ENCODE data around the gene STK32A. TPM values are rescaled to one million over a fixed set of nuclear protein-coding genes. Genes with fewer than 3 reads are reported as not detected.

Gene STK32A
- total and polyA plus RNA-seq, 9 of the 15 experiments (the other 6 are each of a cell fraction or from before 2014, with no cell fraction given): not detected

DNA sequence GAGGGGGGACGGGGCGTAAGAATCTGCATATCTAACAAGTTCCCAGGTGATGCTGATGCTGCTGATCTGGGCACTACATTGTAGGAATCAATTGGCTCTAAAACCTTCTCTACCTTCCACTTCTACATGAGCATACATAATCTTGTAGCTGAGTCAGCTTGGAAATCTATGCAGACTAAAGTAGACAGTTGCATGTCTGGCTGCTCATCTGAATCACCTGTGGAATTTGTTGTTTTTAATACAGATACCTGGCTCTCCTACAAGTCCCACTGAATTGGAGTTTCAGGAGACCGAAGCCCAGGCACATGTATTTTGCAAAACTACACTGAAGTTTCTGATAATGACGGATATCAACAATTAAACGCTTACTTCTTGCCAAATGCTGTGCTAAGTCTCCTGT is 113.6 kb downstream of the STK32A start (continued):
- TF ChIP-seq SRSF7 (optimal IDR thresholded peaks at IDR 0.05; ENCODE audit: low read depth, low read length): no peak
- no peak for TF ChIP-seq PCBP2 (IDR thresholded peaks at IDR 0.05; ENCODE audit: low read depth, low read length, poor library complexity, severe bottlenecking)
- no peak for TF ChIP-seq MECOM (CRISPR knock-in tag; IDR thresholded peaks at IDR 0.05)
- no peak for TF ChIP-seq SRSF1 (IDR thresholded peaks at IDR 0.05; ENCODE audit: low read depth, low read length)
- no peak for TF ChIP-seq TEAD1 (CRISPR knock-in tag; IDR thresholded peaks at IDR 0.05)
- TF ChIP-seq HMG20A (CRISPR knock-in tag; conservative IDR thresholded peaks at IDR 0.05): no peak
- TF ChIP-seq RB1 (IDR thresholded peaks at IDR 0.05; ENCODE audit: low read depth): no peak
- no peak for TF ChIP-seq ZFP30 (CRISPR knock-in tag; IDR thresholded peaks at IDR 0.05; ENCODE audit: borderline replicate concordance)

GRCh38 chr5:147349241-147349640 is 114.4 kb downstream of the STK32A start:
- TF ChIP-seq HNRNPLL (IDR thresholded peaks at IDR 0.05; ENCODE audit: low read depth, low read length, poor library complexity, severe bottlenecking) (no peak), ZC3H4 (CRISPR knock-in tag; IDR thresholded peaks at IDR 0.05; ENCODE audit: borderline replicate concordance) (no peak), E2F6 (IDR thresholded peaks at IDR 0.05; ENCODE audit: borderline replicate concordance in 1 of 2, extremely low read depth in 1 of 2, insufficient read depth in 1 of 2, insufficient read length in 1 of 2, low read depth in 1 of 2, low read length in 1 of 2, poor library complexity in 1 of 2, severe bottlenecking in 1 of 2) (no peak), SP2 (IDR thresholded peaks at IDR 0.05; ENCODE audit: extremely low read depth, low read depth, low read length, poor library complexity, severe bottlenecking) (no peak), KDM4B (IDR thresholded peaks at IDR 0.05; ENCODE audit: borderline replicate concordance in 2 of 2, low read depth in 1 of 2) (no peak), TFAM (CRISPR knock-in tag; conservative IDR thresholded peaks at IDR 0.05) (no peak)
- ChIA-PET CTCF (ENCODE audit: low intra/inter-chr PET ratio) (no interaction called here), POLR2A (no interaction called here)
- Histone ChIP-seq H3K9me1 (ENCODE audit: control insufficient read depth, insufficient read depth, low read length) (no peaks in the 10 kb centered on the region), H3K79me2 (ENCODE audit: control insufficient read depth, insufficient read depth, low read length) (no peaks in the 10 kb centered on the region), H3K4me3 (no peak overlapping the region), H3K4me1 (replicated peaks in 1 of 2; ENCODE audit: control insufficient read depth in 2 of 2, insufficient read depth in 2 of 2, low read length in 2 of 2) (no peaks in the 10 kb centered on the region), H3K9ac (ENCODE audit: insufficient read depth in 1 of 2, low read depth in 2 of 2, low read length in 2 of 2) (no peak overlapping the region), H3K27me3 (ENCODE audit: control insufficient read depth in 2 of 2, insufficient read depth in 2 of 2, low read length in 2 of 2) (no peaks in the 10 kb centered on the region), H3K4me2 (ENCODE audit: insufficient read depth, low read length) (no peak overlapping the region), H4K20me1 (replicated peaks; ENCODE audit: control insufficient read depth, insufficient read depth, low read length) (no peaks in the 10 kb centered on the region), H3K27ac (ENCODE audit: extremely low read depth, low read depth, low read length) (no peak overlapping the region), H3K36me3 (ENCODE audit: control insufficient read depth, insufficient read depth, low read length) (no peaks in the 10 kb centered on the region), H3K9me3 (replicated peaks; ENCODE audit: control insufficient read depth, insufficient read depth, low read depth, low read length) (no peaks in the 10 kb centered on the region; the same call in 1 of the 2 replicates), H2AFZ (ENCODE audit: low read depth, low read length) (no peak overlapping the region)
- DNase-seq (ENCODE audit: extremely low read depth in 1 of 4, low spot score in 3 of 4) (no peak), ATAC-seq (no peak), FAIRE-seq (no peak)
- no TSS peak for BruUV-seq (replicated peaks)
- in situ Hi-C loops (cut with MboI): no loop called here
- intact Hi-C loops (cut with micrococcal nuclease): no loop called here
- 0% methylated on average over 2 of the region's 2 CpGs for WGBS (ENCODE audit: insufficient coverage, low coverage, missing lambda C conversion rate)
